HG03571 (cell line): Measurements from ENCODE around the gene ARHGEF4.

ENCODE experiments used
- ATAC-seq: cut with Tn5 transposase; IDR thresholded peaks from one replicate; pipeline ENCODE4 v1.9.1; 2021; ENCODE audit not compliant: unreplicated experiment

Gene ARHGEF4

GRCh38 chr2:130814931-130815680, 21.6 kb upstream of the ARHGEF4 start:
- no peak for ATAC-seq

GRCh38 chr2:130818809-130819208, 17.9 kb upstream of the ARHGEF4 start:
- ATAC-seq = no peak

- ATAC-seq = no peak
Observed at GRCh38 chr2:130819226-130819607, 17.5 kb upstream of the ARHGEF4 start.

- no peak for ATAC-seq
Observed at GRCh38 chr2:130819608-130820278, 17.0 kb upstream of the ARHGEF4 start.

- ATAC-seq = no peak
Observed at GRCh38 chr2:130820279-130820861, 16.3 kb upstream of the ARHGEF4 start.

- no peak for ATAC-seq
Observed at GRCh38 chr2:130821867-130822266, 14.8 kb upstream of the ARHGEF4 start.

GRCh38 chr2:130822766-130823165, 13.9 kb upstream of the ARHGEF4 start:
- ATAC-seq = no peak

- ATAC-seq = peak; percentile 3
Observed at GRCh38 chr2:130823171-130823885, 13.4 kb upstream of the ARHGEF4 start.

- ATAC-seq = peak; percentile 41
Observed at GRCh38 chr2:130823886-130824491, 12.7 kb upstream of the ARHGEF4 start.

- ATAC-seq = peak; percentile 92
Observed at GRCh38 chr2:130824492-130825061, 12.1 kb upstream of the ARHGEF4 start.

GRCh38 chr2:130825231-130825965, 11.3 kb upstream of the ARHGEF4 start:
- no peak for ATAC-seq

GRCh38 chr2:130825966-130826253, 10.8 kb upstream of the ARHGEF4 start:
- ATAC-seq = no peak

- no peak for ATAC-seq
Observed at GRCh38 chr2:130826419-130826818, 10.3 kb upstream of the ARHGEF4 start.

GRCh38 chr2:130826821-130827501, 9.8 kb upstream of the ARHGEF4 start:
- no peak for ATAC-seq

- ATAC-seq = no peak
Observed at GRCh38 chr2:130827502-130828251, 9.0 kb upstream of the ARHGEF4 start.

- ATAC-seq = no peak
Observed at GRCh38 chr2:130828461-130828860, 8.3 kb upstream of the ARHGEF4 start.

- ATAC-seq = no peak
Observed at GRCh38 chr2:130829015-130829414, 7.7 kb upstream of the ARHGEF4 start.

- no peak for ATAC-seq
Observed at GRCh38 chr2:130830538-130830937, 6.2 kb upstream of the ARHGEF4 start.

- ATAC-seq = no peak
Observed at GRCh38 chr2:130831356-130831755, 5.4 kb upstream of the ARHGEF4 start.
